Bone marrow (tissue), 2 donors: Measurements from ENCODE around the gene NLRP9.

ENCODE experiments used
- DNase-seq, 2 donors: peaks; one replicate each; lab custom pipeline; 2025; lab: John Stamatoyannopoulos, UW

NLRP9 gene

DNA sequence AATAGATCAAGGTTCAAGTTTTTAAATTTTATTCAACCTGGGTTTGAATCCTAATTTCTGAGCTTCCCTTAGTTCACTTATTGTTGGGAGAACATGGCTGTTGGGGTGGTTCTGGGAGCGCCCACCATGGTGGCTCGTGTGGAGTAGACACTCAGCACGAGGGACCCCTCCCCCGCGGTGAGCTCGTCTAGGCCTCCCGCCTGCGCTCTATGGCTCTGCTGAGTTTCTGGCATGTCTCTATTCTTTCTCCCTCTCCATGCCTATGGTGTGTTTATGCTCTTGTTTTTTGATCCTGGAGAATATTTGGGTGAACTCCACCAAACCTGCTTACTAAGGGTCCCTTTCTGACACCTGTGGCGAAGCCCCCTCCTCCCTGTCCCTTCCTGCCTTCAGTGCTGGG, 64.7 kb downstream of the NLRP9 start:
- DNase-seq: no peak

DNA sequence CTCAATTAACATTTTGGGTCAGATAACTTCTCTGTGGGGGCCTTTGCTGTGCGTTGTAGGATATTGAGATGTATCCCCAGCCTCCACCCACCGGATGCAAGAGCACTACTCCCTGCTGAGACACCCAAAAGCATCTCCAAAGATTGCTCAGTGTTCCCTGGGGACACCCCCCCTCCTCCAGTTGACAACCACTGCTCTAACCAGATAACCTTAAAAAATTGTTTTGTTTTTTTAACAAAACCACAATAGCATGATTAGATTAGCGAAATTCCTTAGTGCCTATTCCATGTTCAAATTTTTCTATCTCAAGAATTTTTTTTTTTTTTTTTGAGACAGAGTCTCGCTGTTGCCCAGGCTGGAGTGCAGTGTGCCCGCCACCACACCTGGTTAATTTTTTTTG, 65.8 kb downstream of the NLRP9 start:
- no peak for DNase-seq

DNA sequence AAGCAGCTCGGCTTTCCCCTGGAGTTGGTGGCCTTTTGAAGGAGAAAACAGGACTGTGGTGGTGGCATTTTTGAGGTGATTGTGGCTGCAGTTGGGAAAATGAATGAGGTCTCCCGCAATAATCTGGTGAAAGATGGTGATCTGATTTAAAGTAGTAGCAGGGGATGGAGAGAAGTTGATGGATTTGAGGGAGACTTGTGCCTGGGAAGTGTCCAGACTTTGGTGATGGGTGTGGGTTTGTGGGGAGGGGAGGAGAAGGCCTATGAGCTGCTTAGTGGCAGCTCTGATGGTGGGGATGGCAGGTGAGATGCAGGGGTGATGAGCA, 67.2 kb downstream of the NLRP9 start:
- DNase-seq: no peak

DNA sequence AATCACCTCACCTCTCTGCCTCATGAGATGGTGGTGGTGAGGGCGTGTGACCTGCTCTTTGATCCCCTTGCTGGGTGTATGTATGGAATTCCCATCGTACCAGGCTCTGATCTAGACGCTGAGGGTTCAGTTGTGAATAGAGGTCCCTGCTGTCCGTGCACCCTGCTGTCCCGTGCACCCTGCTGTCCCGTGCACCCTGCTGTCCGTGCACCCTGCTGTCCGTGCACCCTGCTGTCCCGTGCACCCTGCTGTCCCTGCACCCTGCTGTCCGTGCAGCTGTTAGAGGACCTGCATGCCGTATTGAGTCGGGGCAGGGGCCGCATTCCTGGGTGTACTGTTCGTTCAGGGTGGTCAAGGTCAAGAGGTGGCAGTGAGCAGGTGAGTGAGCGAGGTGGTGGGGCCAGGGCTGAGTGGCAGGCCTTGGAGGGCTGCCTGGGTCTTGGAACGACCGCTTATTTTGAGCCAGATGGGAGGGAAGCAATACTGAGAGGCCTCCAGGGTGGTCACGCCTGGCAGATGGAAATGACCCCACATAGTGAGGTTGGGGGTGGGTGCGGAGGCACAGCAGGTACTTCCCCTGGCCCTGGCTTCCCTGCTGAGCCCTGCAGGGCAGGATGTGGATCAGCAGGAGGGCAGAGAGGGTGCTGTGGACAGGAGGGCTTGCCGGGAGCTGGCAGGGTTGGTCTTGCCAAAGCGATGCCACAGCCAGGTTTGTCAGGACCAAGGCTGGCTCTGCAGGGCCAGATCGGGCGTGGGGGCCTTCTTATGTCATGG, 67.7 kb downstream of the NLRP9 start:
- no peak for DNase-seq

DNA sequence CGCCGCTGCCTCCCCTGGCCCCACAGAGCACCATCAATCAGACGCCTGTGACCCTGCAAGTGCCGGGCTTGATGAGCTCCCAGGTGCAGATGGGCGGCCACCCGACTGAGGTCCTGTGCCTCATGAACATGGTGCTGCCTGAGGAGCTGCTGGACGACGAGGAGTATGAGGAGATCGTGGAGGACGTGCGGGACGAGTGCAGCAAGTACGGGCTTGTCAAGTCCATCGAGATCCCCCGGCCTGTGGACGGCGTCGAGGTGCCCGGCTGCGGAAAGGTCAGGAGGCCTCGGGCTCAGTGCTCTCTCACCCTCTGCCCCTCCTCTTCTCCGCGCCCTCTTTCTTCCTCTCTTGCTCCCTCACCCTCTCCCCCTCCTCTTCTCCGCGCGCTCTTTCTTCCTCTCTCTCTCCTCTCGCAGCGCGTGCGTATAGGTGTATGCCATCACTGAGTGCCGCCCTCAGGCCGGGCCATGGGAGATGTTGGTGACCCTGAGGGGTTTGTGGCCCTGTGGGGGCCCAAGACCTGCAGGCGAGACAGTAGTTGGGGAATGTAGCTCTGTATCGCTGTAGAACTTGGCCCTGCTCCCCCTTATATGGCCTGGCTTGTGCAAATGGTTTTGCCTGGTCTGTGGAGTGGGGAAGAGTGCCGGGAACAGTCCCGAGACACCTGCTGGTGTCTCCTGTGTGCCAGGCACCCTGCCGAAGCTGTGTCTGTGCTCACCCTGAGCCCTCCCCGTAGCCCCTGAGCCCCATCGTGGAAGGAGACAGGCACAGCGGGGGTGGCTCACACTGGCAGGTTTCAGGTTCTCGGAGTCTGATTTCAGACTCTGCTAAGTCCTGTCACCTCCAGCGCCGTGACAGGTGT, 68.6 kb downstream of the NLRP9 start:
- no peak for DNase-seq

DNA sequence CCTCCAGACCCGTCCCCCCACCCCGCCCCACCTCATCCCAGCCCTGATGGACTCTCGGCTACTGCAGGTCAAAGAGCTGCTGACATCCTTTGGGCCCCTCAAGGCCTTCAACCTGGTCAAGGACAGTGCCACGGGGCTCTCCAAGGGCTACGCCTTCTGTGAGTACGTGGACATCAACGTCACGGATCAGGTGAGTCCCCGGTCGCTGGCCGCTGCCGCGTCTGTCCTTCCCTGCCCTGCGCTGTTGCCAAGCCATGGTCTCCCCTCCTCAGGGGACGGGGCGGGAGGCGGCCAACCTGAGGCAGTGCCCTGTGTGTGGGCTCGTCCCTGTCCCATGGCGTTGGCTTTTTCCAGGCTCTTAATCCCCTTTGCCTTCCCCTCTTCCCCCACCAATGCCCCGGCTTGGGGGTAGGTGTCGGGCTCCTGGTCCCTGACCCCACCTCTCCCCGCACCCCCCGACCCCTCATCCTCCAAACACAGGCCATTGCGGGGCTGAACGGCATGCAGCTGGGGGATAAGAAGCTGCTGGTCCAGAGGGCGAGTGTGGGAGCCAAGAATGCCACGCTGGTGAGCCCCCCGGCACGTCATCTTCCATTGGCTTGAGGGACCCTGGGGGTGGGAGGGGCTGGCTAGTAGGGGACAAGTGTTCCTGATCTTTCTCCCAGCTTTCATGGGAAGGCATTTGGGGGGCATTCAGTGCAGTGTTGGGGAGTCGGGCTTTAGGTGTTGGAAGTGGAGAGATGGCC, 69.4 kb downstream of the NLRP9 start:
- DNase-seq: no peak

DNA sequence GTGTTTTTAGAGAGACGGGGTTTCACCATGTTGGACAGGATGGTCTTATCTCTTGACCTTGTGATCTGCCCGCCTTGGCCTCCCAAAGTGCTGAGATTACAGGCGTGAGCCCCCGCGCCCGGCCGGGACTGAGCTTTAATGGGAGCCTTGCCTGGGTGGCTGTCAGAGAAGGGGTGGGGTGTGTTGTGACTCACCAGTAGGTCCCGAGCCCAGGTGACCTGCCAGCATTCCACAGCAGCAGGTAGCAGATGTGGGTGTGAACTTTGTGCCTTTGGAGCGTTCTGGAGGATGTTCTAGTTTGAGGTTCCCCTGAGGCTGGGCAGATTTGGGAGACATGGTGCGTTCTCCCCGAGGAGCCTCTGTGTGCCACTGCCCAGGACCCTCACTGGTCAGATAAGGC, 70.2 kb downstream of the NLRP9 start:
- DNase-seq: no peak

DNA sequence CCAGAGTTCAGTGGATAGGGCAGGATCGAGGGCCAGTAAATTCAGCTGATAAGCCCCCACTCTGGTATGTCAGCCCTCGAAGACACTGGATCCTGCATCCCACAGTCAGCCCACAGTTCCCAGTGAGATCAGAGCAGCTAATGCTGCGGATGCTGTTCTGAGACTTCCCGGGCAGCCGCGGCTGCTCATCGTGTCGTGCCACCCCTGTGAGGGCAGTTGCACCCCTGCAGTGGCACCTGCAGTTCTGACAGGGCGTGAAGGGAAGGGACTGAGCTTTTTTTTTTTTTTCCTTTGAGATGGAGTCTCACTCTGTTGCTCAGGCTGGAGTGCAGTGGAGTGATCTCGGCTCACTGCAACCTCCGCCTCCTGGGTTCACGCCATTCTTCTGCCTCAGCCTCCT, 70.7 kb downstream of the NLRP9 start:
- no peak for DNase-seq

DNA sequence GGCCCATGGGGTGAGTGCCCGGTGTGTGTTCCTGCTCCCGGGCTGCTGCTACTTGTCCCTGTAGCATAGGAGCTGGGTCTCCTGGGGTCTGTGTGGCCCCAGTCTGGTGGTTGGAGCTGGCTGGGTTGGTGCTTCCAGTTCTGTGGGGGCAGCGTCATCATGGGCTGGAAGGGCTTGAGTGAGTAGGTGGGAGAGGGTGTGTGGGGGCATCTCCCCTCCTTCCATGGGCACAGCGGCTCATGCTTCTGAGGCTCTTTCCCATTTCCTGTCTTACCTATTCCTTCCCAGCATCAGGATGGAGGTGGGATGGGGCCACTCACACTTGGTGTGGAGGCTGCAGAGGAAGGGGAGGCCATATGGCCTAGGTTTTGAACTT, 71.2 kb downstream of the NLRP9 start:
- no peak for DNase-seq

DNA sequence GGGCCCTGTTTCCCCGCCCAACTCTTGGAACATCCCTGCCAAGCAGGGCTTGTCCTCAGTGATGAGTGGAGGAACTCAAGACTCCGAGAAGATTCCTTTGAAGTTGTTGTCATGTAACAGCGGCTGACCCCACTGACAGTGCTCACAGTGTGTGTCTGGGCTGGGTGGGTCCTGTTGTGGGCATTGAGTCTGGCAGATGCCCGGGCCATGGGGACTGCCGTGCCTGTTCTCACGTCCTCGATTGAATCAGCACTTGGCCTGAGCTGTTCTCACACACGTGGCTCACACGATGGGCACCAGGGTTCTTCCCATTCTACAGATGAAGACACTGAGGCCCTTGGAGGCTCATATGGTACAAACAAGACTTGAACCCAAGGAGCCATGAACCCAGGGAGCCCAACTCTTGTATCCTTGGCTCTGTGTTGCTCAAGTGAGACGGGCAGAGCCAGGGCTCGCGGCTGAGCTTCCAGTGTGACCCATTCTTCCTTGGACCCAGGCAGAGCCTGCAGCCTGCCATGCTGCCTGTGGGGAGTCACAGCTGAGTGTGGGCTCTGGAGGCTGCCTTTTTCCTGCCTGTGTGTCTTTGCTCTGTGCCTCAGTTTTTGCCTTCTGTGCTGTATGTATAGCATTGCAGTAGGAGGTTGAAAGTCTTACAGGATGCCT, 71.7 kb downstream of the NLRP9 start:
- no peak for DNase-seq

DNA sequence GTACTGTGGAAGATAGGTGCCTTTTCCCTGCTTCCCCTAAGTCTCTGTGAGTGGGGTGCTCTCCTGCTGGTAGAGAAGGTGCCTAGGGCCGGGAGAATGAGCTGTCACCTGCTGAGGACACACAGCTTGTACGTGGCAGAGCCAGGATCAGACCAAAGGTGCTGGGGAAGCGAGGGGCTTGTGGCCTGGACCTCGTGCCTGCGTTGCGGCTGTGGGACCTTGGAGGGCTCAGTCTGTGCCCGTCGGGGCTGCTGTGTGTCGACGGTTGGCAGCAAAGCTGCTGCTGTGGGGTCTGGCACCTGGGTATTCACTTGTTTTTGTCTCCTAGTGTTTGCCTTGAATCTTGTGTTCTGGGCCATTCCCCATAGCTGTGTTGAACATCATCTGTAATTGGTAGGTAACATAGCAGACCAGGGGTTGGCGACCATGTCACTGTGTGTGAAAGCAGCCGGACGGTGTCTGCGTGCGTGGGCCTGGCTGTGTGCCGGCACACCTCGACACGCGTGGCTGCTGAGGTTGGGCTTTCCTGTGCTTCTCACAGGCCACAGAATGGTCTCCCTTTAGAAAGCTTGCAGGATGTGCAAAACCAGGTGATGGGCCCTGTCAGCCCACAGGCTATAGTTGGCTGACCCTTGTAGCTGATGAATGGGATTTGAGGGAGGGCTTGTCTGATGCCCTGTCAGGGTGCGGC, 74.2 kb downstream of the NLRP9 start:
- DNase-seq: no peak

DNA sequence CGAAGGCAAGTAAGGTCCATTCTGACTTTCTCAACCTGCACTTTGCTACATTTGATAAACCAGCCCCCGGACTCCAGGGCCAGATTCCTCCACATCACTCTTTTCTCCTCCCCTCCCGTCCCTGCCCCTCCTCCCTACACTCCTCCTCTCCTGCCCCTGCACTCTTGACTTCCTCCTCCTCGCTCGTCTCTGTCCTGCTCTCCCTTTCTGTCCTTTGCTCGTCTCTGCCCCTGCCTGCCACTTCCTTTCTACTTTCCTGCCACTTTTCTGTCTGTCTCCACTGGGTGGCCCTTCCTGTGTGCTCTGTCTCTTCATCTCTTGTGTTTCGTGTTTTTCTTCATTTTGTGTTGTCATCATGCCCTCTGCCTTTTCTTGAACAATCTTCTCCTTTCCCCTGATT, 76.4 kb downstream of the NLRP9 start:
- DNase-seq: no peak

DNA sequence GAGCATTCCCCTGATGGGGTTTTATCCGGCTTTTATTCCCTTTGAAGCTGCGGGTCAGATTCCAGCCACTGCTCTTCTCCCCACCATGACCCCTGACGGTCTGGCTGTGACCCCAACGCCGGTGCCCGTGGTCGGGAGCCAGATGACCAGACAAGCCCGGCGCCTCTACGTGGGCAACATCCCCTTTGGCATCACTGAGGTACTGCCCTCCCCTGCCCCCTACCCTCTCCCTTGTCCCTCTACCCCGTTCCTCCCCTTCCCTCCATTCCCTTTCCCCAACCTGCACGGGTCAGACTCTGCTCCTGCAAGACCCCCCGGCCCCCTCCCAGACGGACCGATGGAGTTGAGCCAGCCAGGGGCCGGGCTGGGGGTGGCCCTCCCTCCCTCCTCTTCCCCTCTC, 77.2 kb downstream of the NLRP9 start:
- DNase-seq: no peak

DNA sequence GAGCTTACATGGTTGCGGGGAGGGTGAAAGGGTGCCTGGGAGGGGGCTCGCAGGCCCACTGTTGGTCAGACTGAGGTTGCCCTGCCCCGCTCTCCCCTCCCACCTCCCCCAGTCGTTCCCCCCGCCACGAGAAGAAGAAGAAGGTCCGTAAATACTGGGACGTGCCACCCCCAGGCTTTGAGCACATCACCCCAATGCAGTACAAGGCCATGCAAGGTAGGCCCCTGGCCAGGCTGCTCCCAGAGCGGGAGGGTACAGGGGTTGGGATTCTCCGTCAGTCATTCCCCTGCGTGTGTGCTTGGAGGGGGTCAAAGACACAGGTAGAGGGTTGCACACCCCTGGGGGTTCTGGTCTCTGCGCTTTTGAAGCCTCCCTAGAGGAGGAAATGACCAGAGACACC, 77.8 kb downstream of the NLRP9 start:
- DNase-seq: no peak

DNA sequence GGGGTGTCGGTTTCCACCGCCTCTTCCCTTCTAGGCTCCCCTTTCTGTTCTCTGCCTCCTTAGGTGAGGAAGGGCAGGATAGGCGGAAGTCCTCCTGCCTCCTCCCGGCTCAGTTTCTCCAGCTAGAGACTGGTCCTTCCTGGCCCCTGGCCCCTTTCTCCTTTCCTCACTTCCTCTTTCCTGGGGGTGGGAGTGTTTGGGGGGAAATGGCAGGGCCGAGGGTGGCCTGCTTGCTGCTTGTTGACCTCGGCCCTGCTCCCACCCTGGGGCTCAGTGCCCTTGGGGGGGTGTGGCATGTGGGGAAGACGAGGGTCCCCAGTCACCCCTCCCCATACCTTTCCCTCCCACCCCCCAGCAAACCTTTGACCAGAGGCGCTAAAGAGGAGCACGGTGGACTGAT, 78.4 kb downstream of the NLRP9 start:
- DNase-seq: no peak

DNA sequence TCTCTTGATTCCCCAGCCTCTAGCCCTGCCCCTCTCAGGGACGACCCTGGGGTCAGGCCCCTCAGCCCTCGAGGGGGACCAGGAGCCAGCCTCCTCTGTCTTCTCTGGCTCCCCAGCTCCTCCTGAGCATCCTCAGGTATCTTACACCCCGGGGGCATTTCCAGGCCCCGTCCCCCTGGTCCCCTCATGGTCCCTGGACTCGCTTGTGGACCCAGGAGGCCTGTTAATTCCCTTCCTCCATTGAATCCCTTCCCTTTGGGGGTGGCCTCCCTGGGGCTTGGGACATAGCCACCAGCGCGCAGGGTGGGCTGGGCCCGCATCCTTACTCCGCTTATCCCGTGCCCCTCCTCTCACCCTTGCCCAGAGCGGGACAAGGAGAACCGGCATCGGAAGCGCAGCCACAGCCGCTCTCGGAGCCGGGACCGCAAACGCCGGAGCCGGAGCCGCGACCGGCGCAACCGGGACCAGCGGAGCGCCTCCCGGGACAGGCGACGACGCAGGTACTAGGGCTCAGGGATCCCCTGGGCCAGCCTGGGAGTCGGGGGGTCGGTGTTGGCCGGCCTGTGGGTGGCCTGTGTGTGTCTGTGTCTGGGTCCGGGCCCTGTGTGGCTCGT, 79.2 kb downstream of the NLRP9 start:
- no peak for DNase-seq
